Stimulated activated memory B cell treated with anti-CD40 and anti-IgM and Interleukin-4, amounts not matched to agents 10 μg/mL and 1 μg/mL and 100 μg/mL, for 72 hours (primary cell): ENCODE data around the gene SLC22A13.
"Not testable (repeated sequence)": the region's sequence is repeated elsewhere in the genome, so short reads cannot be mapped to it uniquely, and the experiment has no call there.

Source experiments
- ATAC-seq: fragments of 150-1000 bp; cut with Tn5 transposase; 2 replicates; pipeline ENCODE4 v1.10.0; 2021
- H3K27ac Mint-ChIP-seq: one replicate; pipeline ENCODE4 v1.8.0; 2022; ENCODE audit warnings: mild to moderate bottlenecking, mixed read lengths
- H3K27me3 Mint-ChIP-seq: one replicate; pipeline ENCODE4 v1.8.0; 2022; ENCODE audit warnings: mixed read lengths
- H3K36me3 Mint-ChIP-seq: one replicate; pipeline ENCODE4 v1.8.0; 2022; ENCODE audit warnings: mixed read lengths
- H3K4me1 Mint-ChIP-seq: one replicate; pipeline ENCODE4 v1.8.0; 2022; ENCODE audit warnings: mixed read lengths
- H3K4me3 Mint-ChIP-seq: one replicate; pipeline ENCODE4 v1.8.0; 2022; ENCODE audit warnings: mild to moderate bottlenecking, moderate library complexity, mixed read lengths
- H3K9me3 Mint-ChIP-seq: one replicate; pipeline ENCODE4 v1.8.0; 2022; ENCODE audit warnings: mixed read lengths

The SLC22A13 gene, protein sequence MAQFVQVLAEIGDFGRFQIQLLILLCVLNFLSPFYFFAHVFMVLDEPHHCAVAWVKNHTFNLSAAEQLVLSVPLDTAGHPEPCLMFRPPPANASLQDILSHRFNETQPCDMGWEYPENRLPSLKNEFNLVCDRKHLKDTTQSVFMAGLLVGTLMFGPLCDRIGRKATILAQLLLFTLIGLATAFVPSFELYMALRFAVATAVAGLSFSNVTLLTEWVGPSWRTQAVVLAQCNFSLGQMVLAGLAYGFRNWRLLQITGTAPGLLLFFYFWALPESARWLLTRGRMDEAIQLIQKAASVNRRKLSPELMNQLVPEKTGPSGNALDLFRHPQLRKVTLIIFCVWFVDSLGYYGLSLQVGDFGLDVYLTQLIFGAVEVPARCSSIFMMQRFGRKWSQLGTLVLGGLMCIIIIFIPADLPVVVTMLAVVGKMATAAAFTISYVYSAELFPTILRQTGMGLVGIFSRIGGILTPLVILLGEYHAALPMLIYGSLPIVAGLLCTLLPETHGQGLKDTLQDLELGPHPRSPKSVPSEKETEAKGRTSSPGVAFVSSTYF

DNA sequence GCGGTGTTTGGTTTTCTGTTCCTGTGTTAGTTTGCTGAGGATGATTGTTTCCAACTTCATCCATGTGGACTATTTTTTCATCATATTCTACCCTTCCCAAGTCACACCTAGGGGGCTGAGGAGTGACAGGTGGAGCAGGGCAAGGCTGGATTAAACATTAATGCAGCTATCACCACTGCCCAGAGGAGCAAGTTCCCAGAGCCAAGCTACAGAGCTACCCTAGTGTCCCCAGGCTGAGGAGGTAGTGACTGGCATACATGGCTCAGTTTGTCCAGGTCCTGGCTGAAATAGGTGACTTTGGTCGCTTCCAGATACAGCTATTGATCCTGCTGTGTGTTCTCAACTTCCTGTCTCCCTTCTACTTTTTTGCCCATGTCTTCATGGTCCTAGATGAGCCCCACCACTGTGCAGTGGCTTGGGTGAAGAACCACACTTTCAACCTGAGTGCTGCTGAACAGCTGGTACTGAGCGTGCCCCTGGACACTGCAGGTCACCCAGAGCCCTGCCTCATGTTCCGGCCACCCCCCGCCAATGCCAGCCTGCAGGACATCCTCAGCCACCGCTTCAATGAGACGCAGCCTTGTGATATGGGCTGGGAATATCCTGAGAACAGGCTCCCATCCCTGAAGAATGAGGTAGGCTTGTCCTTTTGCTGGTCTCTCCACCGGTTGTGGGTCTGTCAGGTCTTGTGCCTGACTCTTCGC is at the start of gene SLC22A13:
SLC22A13 (plus strand) TSS at position 209 of the 704 bp plus-strand sequence; CDS start at position 258, 49 bp downstream.
- no peaks in the 10 kb centered on the region for H3K9me3 Mint-ChIP-seq
- H3K4me3 Mint-ChIP-seq = no peak within 1 kb of the TSS
- no peak for ATAC-seq
- peaks cover 11% of the 10 kb centered on the region for H3K36me3 Mint-ChIP-seq
- peaks cover 19% of the 10 kb centered on the region for H3K4me1 Mint-ChIP-seq
- no peaks in the 10 kb centered on the region for H3K27me3 Mint-ChIP-seq
- no peak within 1 kb of the TSS for H3K27ac Mint-ChIP-seq

DNA sequence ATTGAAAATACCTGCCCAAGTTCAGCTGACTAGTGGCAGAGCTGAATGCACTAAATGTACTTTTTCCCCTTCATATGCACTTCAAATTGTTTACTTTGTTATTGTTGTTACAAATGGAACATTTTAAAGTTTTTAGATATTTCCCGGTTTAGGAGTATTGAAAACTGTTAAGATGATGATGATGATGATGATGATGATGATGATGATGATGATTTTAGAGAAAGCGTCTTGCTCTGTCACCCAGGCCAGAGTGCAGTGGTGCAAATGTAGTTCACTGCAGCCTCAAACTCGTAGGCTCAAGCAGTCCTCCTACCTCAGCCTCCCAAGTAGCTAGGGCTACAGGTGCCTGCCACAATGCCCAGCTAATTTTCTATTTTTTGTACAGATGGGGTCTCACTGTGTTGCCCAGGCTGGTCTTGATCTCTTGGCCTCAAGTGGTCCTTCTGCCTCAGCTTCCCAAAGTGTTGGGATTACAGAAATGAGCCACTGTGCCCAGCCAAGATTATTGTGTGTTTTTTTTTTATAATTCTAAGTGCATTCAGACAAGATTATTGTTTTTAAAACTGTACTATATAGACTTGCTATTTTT is 45.9 kb upstream of the SLC22A13 start:
- H3K4me1 Mint-ChIP-seq = peaks cover 17% of the 10 kb centered on the region
- ATAC-seq = no peak
- peaks cover 45% of the 10 kb centered on the region for H3K36me3 Mint-ChIP-seq
- H3K4me3 Mint-ChIP-seq = no peak overlapping the region
- H3K27me3 Mint-ChIP-seq = no peaks in the 10 kb centered on the region
- H3K9me3 Mint-ChIP-seq = no peaks in the 10 kb centered on the region
- H3K27ac Mint-ChIP-seq = no peak overlapping the region

DNA sequence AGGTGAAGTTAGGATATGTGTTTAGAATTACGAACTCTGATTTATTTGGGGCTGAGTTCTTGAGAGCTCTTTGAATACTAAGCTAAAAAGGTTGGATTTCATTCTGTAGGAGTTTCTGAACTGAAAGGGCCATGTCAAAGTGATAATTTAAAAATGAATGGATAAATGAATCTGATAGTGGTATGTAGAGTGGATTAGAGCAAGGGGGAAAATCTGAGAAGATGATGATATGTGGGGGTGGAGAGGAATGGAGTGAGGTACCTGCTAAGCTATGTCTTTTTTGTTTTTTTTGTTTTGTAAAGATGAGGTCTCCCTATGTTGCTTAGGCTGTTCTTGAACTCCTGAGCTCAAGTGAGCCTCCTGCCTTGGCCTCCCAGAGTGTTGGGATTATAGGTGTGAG is 44.6 kb upstream of the SLC22A13 start:
- no peak overlapping the region for H3K4me3 Mint-ChIP-seq
- H3K9me3 Mint-ChIP-seq = no peaks in the 10 kb centered on the region
- H3K27me3 Mint-ChIP-seq = no peaks in the 10 kb centered on the region
- H3K27ac Mint-ChIP-seq = no peak overlapping the region
- H3K36me3 Mint-ChIP-seq = peaks cover 47% of the 10 kb centered on the region
- H3K4me1 Mint-ChIP-seq = peaks cover 16% of the 10 kb centered on the region
- ATAC-seq = no peak

DNA sequence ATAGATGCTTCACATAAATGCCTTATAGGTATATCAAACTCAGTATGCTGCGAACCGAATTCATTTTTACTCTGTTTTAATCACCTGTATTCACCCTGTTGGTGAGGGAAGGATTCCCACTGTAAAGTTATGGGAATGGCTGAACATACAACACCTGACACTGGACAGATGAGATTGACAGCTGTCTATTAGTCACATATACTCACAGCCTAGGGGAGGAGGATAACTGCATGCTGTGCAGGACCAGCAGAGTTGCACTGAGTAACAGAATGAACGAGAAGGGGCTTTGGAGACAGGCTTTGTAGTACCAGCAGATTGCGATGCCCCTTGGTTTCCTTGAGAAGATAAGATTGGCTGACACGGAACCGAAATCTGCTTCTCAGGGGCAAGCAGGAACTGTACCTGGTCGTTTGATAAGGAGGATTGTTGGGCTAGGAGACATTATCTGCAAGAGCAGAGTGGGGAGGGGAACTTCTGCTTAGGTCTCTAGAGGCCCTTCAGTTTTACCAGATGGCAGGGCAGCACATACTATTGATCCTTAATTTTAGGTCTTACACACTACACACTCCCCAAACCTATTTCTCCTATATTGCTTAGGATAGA is 43.5 kb upstream of the SLC22A13 start:
- H3K27ac Mint-ChIP-seq = no peak overlapping the region
- ATAC-seq = no peak
- H3K27me3 Mint-ChIP-seq = no peaks in the 10 kb centered on the region
- H3K4me3 Mint-ChIP-seq = no peak overlapping the region
- H3K9me3 Mint-ChIP-seq = no peaks in the 10 kb centered on the region
- peaks cover 6% of the 10 kb centered on the region for H3K4me1 Mint-ChIP-seq
- peaks cover 44% of the 10 kb centered on the region for H3K36me3 Mint-ChIP-seq

DNA sequence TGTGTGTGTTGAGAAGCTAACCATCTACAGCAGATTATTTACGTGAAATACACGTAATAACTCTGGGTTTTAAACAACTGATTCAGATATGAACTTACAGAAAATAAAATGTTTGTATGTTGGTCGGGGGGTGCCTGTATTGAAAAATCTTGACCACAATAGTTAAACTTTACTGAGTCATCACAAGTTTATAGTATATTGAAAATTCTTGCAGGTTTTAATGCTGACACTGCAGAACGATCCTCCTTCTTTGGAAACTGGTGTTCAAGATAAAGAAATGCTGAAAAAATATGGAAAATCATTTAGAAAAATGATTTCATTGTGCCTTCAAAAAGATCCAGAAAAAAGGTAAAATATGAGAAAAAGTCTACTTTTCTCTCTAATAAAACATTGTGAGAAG is 41.3 kb upstream of the SLC22A13 start:
- Mint-ChIP-seq H3K9me3 (no peaks in the 10 kb centered on the region), H3K4me1 (no peaks in the 10 kb centered on the region), H3K4me3 (no peak overlapping the region), H3K27me3 (no peaks in the 10 kb centered on the region), H3K27ac (no peak overlapping the region), H3K36me3 (peaks cover 43% of the 10 kb centered on the region)
- no peak for ATAC-seq

DNA sequence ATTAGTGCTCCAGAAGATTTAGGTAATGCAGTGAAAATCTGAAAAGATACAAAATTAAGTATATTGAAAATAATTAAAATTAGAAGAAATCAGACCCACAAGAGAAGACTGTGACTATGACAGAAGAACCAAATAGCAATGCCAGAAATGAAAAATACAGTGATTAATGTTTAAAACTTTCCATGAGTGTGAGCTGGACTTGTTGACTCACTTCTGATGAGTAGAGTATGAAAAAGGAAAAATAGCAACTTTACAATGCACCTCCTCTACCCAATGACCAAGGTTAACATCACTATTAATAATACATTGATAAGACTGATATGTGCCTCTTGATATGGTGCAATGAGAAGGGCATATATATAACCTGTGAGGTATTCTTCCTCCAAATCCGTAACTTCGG is 39.3 kb upstream of the SLC22A13 start:
- Mint-ChIP-seq H3K27ac (no peak overlapping the region), H3K36me3 (peaks cover 50% of the 10 kb centered on the region), H3K27me3 (no peaks in the 10 kb centered on the region), H3K4me1 (no peaks in the 10 kb centered on the region), H3K9me3 (no peaks in the 10 kb centered on the region), H3K4me3 (no peak overlapping the region)
- no peak for ATAC-seq

DNA sequence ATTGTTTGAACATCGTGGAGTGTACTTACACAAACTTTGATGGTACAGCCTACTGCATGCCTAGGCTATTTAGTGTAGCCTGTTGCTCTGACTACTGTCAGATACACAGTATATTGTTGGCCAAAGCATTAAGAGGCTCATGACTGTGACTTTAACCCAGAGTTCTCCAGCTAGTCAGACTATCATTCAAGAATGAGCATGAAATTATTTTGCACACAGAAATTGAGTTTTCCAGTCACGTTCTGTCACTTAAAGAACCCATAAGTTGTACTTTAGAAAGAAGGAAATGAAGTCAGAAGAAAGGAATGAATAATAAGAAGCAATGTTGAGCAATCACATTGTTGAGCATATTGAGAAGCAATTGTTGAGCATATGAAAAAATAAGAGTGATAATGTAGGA is 37.6 kb upstream of the SLC22A13 start:
- no peak for ATAC-seq

DNA sequence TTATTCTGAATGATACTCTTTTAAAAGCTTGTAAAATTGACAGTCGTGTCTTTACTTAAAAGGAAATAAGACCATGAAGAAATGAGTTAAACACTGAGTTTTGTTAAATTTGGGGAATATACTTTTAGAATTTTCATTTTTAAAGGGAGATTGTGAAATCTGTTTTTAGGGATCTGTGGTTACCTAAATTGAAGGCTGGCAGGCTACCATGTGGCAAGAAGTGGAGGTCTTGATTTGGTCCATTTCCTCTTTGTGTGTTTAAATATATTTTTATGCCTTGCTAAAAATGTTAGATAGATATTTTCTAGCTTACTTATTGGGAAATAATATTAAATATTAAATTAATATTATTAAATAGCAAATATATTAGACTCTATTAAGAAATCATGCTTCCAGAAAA is 36.6 kb upstream of the SLC22A13 start:
- H3K27me3 Mint-ChIP-seq = no peaks in the 10 kb centered on the region
- no peaks in the 10 kb centered on the region for H3K9me3 Mint-ChIP-seq
- no peak overlapping the region for H3K4me3 Mint-ChIP-seq
- no peak for ATAC-seq
- peaks cover 7% of the 10 kb centered on the region for H3K4me1 Mint-ChIP-seq
- H3K36me3 Mint-ChIP-seq = peaks cover 74% of the 10 kb centered on the region
- no peak overlapping the region for H3K27ac Mint-ChIP-seq

More for the DNA sequence above, 37.6 kb upstream of the SLC22A13 start:
- H3K27ac Mint-ChIP-seq = no peak overlapping the region
- peaks cover 7% of the 10 kb centered on the region for H3K4me1 Mint-ChIP-seq
- no peaks in the 10 kb centered on the region for H3K27me3 Mint-ChIP-seq
- no peaks in the 10 kb centered on the region for H3K9me3 Mint-ChIP-seq
- no peak overlapping the region for H3K4me3 Mint-ChIP-seq
- peaks cover 67% of the 10 kb centered on the region for H3K36me3 Mint-ChIP-seq

DNA sequence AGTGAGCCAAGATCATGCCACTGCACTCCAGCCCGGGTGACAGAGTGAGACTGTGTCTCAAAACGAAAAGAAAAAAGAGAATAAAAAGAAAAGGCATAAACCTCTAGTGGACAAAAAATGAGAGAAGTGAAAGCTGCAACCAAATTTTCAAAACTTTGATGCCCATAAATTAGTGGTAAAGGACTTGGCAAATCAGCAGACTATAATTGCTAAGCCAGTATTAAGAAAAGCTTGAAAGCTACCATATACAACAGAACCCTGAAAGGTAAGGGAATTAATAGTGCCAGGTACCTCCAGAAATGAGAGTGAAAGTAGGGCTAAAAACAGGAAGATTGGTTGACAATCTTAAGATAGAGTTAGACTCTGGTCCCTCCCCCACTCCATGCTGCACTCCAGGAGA is 32.9 kb upstream of the SLC22A13 start:
- peaks cover 86% of the 10 kb centered on the region for H3K36me3 Mint-ChIP-seq

DNA sequence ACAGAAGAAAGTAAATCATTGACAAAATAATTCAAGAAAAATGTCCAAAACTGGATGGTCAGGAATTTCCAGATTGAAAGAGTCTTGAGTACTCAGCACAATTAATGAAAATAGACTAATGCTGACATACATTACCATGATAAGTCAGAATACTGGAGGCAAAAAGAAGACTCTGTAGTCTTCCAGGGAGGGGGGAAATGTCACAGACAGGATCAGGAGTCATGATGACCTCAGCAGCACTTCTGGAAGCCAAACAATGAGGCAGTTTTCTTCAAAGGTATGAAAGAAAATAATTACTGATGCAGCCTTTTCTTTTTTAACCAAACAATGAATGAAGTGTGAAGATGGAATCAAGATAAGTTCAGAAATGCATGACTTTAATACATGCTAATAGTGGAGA is 30.1 kb upstream of the SLC22A13 start:
- ATAC-seq = no peak
- no peak overlapping the region for H3K27ac Mint-ChIP-seq
- H3K27me3 Mint-ChIP-seq = no peaks in the 10 kb centered on the region
- H3K9me3 Mint-ChIP-seq = peaks cover 22% of the 10 kb centered on the region
- H3K4me1 Mint-ChIP-seq = peaks cover 21% of the 10 kb centered on the region
- peaks cover 100% of the 10 kb centered on the region for H3K36me3 Mint-ChIP-seq
- H3K4me3 Mint-ChIP-seq = no peak overlapping the region

More for the DNA sequence above, 32.9 kb upstream of the SLC22A13 start:
- Mint-ChIP-seq H3K4me1 (peaks cover 21% of the 10 kb centered on the region), H3K4me3 (no peak overlapping the region), H3K27me3 (no peaks in the 10 kb centered on the region), H3K9me3 (peaks cover 14% of the 10 kb centered on the region), H3K27ac (no peak overlapping the region)
- ATAC-seq = no peak

DNA sequence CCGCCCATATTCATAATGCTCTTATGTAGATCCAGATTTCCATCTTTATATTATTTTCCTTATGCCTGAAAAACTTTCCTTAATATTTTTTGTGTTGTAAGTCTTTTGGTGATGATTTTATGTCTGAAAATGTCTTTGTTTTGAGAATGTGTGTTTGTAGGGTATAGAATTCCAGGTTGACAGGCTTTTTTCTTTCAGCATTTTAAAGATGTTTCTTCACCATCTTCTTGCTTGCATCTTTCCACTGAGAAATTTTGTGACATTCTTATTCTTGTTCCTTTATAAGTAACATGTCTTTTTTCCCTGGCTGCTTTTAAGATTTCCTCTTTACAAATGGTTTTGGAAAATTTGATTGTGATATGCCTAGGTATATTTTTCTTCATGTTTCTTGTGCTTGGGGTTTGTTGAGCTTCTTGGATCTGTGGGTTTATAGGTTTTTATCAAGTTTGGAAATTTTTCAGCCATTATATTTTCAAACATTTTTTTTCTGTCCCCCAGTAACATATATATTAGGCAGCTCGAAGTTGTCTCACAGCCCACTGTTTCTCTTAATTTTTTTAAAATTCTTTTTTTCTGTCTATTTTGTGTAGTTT is 27.1 kb upstream of the SLC22A13 start:
- no peak for ATAC-seq
- Mint-ChIP-seq H3K4me3 (no peak overlapping the region), H3K9me3 (peaks cover 22% of the 10 kb centered on the region), H3K27ac (no peak overlapping the region), H3K36me3 (peaks cover 85% of the 10 kb centered on the region), H3K4me1 (peaks cover 14% of the 10 kb centered on the region), H3K27me3 (no peaks in the 10 kb centered on the region)

DNA sequence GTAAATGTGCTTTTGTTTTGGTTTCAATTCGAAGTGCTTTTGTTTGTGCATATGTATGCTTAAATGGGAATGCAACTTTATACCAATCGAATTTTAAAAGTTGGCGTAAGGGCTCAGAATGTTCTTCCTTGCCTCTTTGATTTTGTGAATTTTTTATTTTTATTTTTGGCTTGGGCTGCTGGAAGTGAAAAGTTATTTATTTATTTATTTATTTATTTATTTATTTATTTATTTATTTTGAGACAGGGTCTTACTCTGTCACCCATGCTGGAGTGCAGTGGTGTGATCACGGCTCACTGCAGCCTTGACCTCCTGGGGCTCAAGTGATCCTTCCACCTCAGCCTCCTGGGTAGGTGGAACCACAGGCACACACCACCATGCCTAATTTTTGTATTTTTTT is 22.8 kb upstream of the SLC22A13 start:
- peaks cover 72% of the 10 kb centered on the region for H3K36me3 Mint-ChIP-seq
- H3K9me3 Mint-ChIP-seq, ATAC-seq, H3K4me1 Mint-ChIP-seq, H3K4me3 Mint-ChIP-seq, H3K27me3 Mint-ChIP-seq, H3K27ac Mint-ChIP-seq: not testable (repeated sequence)

DNA sequence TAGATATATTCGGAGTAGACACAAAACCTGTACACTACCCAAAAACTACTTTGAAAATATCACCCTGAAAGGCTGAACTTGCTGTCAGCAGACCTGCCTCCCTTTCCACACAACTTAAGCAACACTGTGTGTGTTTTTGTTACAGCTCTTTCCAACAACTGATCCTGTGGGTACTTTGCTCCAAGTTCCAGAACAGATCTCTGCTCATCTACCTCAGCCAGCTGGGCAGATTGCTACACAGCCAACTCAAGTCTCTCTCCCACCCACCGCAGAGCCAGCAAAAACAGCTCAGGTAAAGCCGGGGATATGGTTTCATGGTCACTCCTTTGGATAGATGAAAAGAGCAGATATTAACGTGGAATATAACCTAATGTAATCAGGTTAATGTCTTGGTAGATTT is 19.7 kb upstream of the SLC22A13 start:
- ATAC-seq = no peak
- H3K9me3 Mint-ChIP-seq = no peaks in the 10 kb centered on the region
- no peak overlapping the region for H3K4me3 Mint-ChIP-seq
- no peak overlapping the region for H3K27ac Mint-ChIP-seq
- no peaks in the 10 kb centered on the region for H3K4me1 Mint-ChIP-seq
- H3K27me3 Mint-ChIP-seq = no peaks in the 10 kb centered on the region
- peaks cover 54% of the 10 kb centered on the region for H3K36me3 Mint-ChIP-seq

DNA sequence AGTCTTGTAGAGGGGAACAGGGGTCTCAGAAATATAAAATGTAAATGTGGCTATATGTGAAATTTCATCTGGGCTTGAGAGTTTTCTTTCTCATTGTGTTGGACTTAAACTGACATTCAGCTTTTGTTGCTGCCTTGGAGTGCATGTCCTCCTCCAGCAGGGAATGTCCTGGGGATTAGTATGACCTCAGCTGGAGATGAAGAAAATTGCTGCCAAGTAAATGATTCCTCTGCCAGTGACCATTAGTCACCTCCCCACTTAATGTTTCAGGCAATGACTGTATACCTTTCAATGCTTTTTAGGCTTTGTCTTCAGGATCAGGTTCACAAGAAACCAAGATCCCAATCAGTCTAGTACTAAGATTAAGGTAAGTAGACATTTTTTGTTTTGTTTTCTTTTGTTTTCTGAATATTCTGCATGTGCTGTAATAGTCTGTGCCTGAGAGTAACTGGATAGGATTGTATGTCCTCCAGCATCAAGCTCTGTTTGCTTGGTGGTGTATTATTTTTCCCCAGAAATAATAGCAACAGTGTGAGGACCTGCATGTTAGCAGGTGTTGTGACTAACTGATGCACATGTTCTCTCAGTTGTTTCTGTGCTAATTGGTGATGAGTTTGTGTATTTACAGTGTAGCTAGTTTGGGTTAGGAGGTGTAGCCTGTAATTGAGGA is 18.1 kb upstream of the SLC22A13 start:
- no peaks in the 10 kb centered on the region for H3K4me1 Mint-ChIP-seq
- no peak overlapping the region for H3K4me3 Mint-ChIP-seq
- no peaks in the 10 kb centered on the region for H3K27me3 Mint-ChIP-seq
- peaks cover 66% of the 10 kb centered on the region for H3K36me3 Mint-ChIP-seq
- H3K9me3 Mint-ChIP-seq = no peaks in the 10 kb centered on the region
- no peak overlapping the region for H3K27ac Mint-ChIP-seq
- ATAC-seq = no peak
